ENCODE results near the gene KRTAP4-11.

- TF ChIP-seq ZNF121 (CRISPR knock-in tag; IDR thresholded peaks at IDR 0.05) (no peak), SAFB2 (CRISPR knock-in tag; IDR thresholded peaks at IDR 0.05; ENCODE audit: borderline replicate concordance, low read depth) (no peak), TCF7L2 (IDR thresholded peaks at IDR 0.05; ENCODE audit: low read depth, low read length) (no peak), SCMH1 (CRISPR knock-in tag; IDR thresholded peaks at IDR 0.05; ENCODE audit: borderline replicate concordance) (no peak), TOE1 (CRISPR knock-in tag; IDR thresholded peaks at IDR 0.05) (no peak), CTCF (CRISPR knock-in tag; IDR thresholded peaks at IDR 0.05) (no peak), DPF2 (CRISPR knock-in tag; IDR thresholded peaks at IDR 0.05; ENCODE audit: borderline replicate concordance, low read depth) (no peak), TMF1 (CRISPR knock-in tag; IDR thresholded peaks at IDR 0.05; ENCODE audit: low read depth) (no peak)
These were observed 31.9 kb upstream of the KRTAP4-11 start for GRCh38 chr17:41150026-41150425.
